ENCODE results near the gene ARID3A.
"Not testable (repeated sequence)": the region's sequence is repeated elsewhere in the genome, so short reads cannot be mapped to it uniquely, and the experiment has no call there.

Gene ARID3A

DNA sequence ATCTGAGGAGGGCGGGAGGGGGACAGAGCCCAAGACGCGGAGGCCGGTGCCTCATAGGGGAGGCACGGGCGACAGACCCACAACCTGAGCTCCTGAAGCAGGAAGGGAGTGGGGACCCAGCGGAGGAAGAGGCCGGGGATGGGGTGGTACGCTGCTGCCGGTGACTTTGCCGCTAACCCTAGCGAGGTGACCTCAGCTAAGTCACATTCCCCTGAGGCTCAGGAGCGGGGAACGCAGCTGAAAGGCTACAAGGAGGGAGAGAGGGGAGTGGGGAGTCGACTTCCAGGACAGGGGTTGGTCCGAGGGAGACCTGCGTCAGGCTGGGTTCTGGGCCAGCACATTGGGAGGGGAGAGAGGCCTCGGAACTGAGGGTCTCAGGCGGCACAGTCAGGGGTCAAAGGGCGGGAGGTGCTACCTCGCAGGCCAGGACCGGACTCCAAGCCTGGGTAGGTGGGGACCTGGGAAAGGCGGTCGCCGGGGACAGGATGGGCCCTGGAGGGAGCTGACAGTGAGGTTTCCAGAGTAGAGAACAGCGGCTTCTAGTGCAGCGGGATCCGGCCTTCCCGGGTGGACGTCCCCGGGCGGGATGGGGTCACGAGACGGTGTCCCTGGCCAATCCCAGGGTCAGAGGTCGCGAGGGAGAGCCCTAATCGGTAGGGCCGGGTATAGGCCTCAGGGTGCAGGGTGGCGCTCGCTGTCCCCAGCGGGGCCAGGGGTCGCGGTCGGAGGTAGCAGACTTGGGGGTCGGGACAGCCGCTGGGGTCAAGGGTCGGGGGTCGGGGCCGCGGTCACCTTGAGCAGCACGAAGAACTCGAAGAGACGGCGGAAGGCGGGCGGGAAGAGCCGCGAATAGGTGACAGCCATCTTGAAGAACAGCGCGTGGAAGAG lies 94.4 kb downstream of the ARID3A start:
- no peak for DNase-seq

DNA sequence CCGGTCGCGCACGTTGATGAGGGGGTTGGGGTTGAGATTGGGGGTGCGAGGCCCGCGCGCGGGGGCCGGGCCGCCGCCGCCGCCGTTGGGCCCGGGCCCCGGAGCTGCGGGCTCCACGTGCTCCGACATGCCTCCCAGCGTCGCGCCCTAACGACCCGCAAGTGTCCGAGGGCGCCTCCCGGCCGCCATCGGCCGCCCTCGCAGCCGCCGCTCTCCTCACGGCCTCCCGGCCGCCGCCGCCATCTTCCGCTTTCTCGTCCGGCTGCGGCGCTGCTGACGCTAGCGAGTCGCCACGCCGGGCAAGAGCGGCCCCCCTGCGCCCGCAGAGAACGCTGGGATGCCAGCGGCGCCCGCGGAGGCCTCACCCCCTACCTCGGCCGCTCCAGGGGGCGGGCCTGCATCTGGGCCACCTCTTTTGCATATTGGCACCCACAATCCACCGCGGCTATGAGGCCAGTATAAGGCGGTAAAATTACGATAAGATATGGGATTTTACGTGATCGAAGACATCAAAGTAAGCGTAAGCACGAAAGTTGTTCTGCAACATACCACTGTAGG lies 95.1 kb downstream of the ARID3A start, which contains the start of gene TMEM259:
Gene TMEM259, minus strand, starts transcription at position 256 of the 558 bp plus-strand sequence. Its CDS starts 127 bp downstream, at position 129.
- DNase-seq, result peak; percentile 93

DNA sequence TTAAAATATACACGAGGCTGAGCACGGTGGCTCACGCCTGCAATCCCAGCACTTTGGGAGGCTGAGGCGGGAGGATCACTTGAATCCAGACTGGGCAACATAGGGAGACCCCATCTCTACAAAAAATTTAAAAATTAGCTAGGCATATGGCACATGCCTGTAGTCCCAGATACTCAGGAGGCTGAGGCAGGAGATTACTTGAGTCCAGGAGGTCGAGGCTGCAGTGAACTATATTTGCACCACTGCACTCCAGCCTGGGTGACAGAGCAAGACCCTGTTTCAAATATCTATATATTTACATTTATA lies 98.0 kb downstream of the ARID3A start:
- not testable (repeated sequence) for DNase-seq

DNA sequence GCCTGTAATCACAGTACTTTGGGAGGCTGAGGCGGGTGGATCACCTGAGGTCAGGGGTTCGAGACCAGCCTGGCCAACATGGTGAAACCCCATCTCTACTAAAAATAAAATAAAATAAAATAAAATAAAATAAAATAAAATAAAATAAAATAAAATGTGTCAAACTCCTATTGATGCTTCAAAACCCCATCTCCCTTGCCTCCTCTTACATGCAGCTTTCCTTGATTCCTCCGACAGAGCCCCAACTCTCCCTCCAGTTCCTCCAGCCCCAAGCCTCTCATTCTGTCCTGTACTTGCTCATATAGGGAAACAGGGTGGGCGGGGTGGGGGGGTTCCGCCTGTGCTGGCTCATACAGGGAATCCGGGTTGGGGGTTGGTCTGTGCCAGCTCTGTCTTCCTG lies 99.2 kb downstream of the ARID3A start:
- not testable (repeated sequence) for DNase-seq
